ENCODE measurements around the gene LAMP1. TPM values are rescaled to one million over a fixed set of nuclear protein-coding genes. Genes with fewer than 3 reads are reported as not detected.

LAMP1 gene
- total RNA-seq, 2 experiments from 2014 or later = 32.2 to 36.0 TPM

DNA sequence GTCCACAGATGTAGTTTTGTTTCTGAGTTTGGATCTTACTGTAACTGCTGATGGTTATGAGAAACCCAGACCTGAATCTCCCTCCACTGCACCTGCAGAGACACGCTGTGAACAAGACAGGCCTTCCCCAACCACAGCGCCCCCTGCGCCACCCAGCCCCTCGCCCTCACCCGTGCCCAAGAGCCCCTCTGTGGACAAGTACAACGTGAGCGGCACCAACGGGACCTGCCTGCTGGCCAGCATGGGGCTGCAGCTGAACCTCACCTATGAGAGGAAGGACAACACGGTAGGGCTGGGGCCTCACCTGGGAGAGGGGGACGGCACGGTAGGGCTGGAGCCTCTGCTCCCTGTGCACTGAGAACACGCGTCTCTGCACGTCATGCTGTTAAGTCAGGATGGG lies 22.3 kb downstream of the LAMP1 start:
- CTCF ChIA-PET = interaction anchor here (0.7 kb wide), 1 partner anchor 71 kb away, joined by 3 read pairs; no protein-coding TSS in a partner anchor
- no peak for ATAC-seq
- POLR2A ChIA-PET = no interaction called here
- intact Hi-C loops (cut with DNase I, micrococcal nuclease) = no loop called here
- Mint-ChIP-seq H3K36me3 (ENCODE audit: low read depth) (peaks cover 29% of the 10 kb centered on the region), H3K4me1 (no peaks in the 10 kb centered on the region), H3K27me3 (no peaks in the 10 kb centered on the region), H3K27ac (no peak overlapping the region), H3K4me3 (no peak overlapping the region), H3K9me3 (ENCODE audit: low read depth) (no peaks in the 10 kb centered on the region)
- DNase-seq = no peak

DNA sequence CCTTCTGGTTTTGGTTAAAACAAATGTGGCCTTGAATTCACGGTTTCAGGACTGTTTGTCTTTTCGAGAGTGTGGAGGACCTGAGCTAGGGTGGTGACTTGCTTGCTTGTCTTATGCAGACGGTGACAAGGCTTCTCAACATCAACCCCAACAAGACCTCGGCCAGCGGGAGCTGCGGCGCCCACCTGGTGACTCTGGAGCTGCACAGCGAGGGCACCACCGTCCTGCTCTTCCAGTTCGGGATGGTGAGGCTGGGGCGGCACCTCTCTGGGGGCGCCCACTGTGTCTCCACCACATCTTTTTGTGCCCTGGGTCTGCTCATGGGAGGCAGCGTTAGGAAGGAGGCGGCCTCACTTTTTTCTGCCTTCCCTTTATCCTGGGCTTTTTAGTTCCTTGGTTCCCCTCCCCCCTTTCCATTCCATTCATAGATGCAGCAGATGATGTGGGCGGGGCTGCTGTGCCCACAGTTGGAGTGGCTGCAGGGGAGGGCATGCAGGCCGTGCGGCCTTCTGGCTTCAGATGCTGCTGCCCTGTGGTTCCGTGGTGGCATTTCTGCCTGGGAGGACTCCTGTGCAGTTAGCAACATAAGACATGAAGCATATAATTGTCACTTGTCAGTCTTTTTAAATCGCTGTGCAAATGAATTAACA lies 23.3 kb downstream of the LAMP1 start:
- Mint-ChIP-seq H3K4me3 (no peak overlapping the region), H3K36me3 (ENCODE audit: low read depth) (peaks cover 29% of the 10 kb centered on the region), H3K4me1 (no peaks in the 10 kb centered on the region), H3K9me3 (ENCODE audit: low read depth) (no peaks in the 10 kb centered on the region), H3K27me3 (no peaks in the 10 kb centered on the region), H3K27ac (no peak overlapping the region)
- no peak for ATAC-seq
- no peak for DNase-seq
- CTCF ChIA-PET = interaction anchor here (0.6 kb wide), 1 partner anchor 414 kb away, joined by 3 read pairs; no protein-coding TSS in a partner anchor
- intact Hi-C loops (cut with DNase I, micrococcal nuclease) = no loop called here
- POLR2A ChIA-PET = no interaction called here

DNA sequence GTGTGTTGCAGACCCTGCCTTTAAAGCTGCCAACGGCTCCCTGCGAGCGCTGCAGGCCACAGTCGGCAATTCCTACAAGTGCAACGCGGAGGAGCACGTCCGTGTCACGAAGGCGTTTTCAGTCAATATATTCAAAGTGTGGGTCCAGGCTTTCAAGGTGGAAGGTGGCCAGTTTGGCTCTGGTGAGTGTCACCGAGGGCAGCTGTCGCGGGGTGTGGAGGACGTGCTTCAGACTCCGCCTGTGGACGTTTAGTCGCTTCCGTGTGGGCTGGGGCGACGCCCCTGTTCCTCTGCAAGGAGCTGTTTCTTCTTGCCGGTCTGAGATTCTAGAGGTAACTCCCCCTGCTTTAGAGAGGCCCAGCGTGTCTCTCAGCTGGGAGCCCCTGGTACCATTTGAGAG lies 24.5 kb downstream of the LAMP1 start:
- Mint-ChIP-seq H3K27ac (no peak overlapping the region), H3K36me3 (ENCODE audit: low read depth) (peaks cover 29% of the 10 kb centered on the region), H3K27me3 (no peaks in the 10 kb centered on the region), H3K4me1 (no peaks in the 10 kb centered on the region), H3K4me3 (no peak overlapping the region), H3K9me3 (ENCODE audit: low read depth) (no peaks in the 10 kb centered on the region)
- CTCF ChIA-PET = no interaction called here
- DNase-seq (no peak), ATAC-seq (no peak)
- POLR2A ChIA-PET = no interaction called here
- intact Hi-C loops (cut with DNase I, micrococcal nuclease) = no loop called here

DNA sequence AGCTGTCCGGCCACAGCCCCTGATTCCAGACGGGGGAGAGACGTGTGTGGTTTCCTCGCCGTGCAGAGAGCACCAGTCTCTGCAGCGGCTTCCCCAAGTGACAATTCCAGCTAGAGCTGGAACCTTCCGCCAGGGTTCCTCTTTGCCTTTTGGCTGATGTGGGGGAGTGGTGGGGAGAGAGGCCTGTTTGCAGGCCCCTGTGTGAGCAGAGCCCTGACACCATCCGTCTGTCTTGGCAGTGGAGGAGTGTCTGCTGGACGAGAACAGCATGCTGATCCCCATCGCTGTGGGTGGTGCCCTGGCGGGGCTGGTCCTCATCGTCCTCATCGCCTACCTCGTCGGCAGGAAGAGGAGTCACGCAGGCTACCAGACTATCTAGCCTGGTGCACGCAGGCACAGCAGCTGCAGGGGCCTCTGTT lies 25.0 kb downstream of the LAMP1 start:
- POLR2A ChIA-PET = no interaction called here
- CTCF ChIA-PET = no interaction called here
- ATAC-seq = no peak

DNA sequence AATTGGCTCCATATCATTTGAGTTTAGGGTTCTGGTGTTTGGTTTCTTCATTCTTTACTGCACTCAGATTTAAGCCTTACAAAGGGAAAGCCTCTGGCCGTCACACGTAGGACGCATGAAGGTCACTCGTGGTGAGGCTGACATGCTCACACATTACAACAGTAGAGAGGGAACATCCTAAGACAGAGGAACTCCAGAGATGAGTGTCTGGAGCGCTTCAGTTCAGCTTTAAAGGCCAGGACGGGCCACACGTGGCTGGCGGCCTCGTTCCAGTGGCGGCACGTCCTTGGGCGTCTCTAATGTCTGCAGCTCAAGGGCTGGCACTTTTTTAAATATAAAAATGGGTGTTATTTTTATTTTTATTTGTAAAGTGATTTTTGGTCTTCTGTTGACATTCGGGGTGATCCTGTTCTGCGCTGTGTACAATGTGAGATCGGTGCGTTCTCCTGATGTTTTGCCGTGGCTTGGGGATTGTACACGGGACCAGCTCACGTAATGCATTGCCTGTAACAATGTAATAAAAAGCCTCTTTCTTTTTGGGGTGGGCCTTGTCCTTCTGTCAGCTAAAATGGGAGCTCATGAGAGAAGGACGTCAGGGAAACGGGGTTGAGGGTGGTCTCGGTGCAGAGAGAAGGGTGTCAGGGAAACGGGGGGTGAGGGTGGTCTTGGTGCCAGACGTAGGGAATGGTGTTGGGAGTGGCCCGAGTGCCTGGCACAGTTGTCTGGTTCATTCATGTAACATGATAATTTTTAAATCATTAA lies 26.0 kb downstream of the LAMP1 start:
- ATAC-seq (no peak), DNase-seq (no peak)
- intact Hi-C loops (cut with DNase I, micrococcal nuclease) = no loop called here
- ChIA-PET POLR2A (no interaction called here), CTCF (interaction anchor here (0.6 kb wide), 1 partner anchor 372 kb away, joined by 3 read pairs; no protein-coding TSS in a partner anchor)
- H3K9me3 Mint-ChIP-seq (ENCODE audit: low read depth) = no peaks in the 10 kb centered on the region
- no peaks in the 10 kb centered on the region for H3K4me1 Mint-ChIP-seq
- H3K4me3 Mint-ChIP-seq = no peak overlapping the region
- H3K36me3 Mint-ChIP-seq (ENCODE audit: low read depth) = peaks cover 29% of the 10 kb centered on the region
- H3K27me3 Mint-ChIP-seq = no peaks in the 10 kb centered on the region
- no peak overlapping the region for H3K27ac Mint-ChIP-seq

More for the DNA sequence above, 25.0 kb downstream of the LAMP1 start:
- Mint-ChIP-seq H3K4me3 (no peak overlapping the region), H3K9me3 (ENCODE audit: low read depth) (no peaks in the 10 kb centered on the region), H3K27me3 (no peaks in the 10 kb centered on the region), H3K4me1 (no peaks in the 10 kb centered on the region), H3K36me3 (ENCODE audit: low read depth) (peaks cover 29% of the 10 kb centered on the region), H3K27ac (no peak overlapping the region)
- intact Hi-C loops (cut with DNase I, micrococcal nuclease) = no loop called here
- DNase-seq = no peak

DNA sequence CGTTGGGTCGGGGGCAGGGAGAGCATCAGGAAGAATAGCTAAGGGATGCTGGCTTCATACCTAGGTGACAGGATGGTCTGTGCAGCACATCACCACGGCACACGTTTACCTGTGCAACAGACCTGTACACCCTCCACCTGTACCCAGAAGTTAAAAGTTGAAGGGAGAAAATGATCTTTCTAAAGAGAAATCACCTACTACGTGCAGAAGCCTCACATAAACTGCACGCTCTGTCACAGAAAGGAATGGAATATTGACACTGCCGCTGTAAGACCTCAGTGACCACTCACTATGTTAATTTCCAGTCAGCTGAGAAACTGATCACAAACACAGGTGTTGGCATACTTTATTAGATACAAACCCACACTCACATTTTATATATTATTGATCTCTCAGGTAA lies 26.8 kb downstream of the LAMP1 start:
- DNase-seq (no peak), ATAC-seq (no peak)
- no peak overlapping the region for H3K27ac Mint-ChIP-seq
- intact Hi-C loops (cut with DNase I, micrococcal nuclease) = no loop called here
- CTCF ChIA-PET = no interaction called here
- no peaks in the 10 kb centered on the region for H3K27me3 Mint-ChIP-seq
- no peaks in the 10 kb centered on the region for H3K9me3 Mint-ChIP-seq (ENCODE audit: low read depth)
- no peak overlapping the region for H3K4me3 Mint-ChIP-seq
- H3K36me3 Mint-ChIP-seq (ENCODE audit: low read depth) = peaks cover 29% of the 10 kb centered on the region
- POLR2A ChIA-PET = interaction anchor here (0.5 kb wide), 1 partner anchor 16 kb away, joined by 3 read pairs; no protein-coding TSS in a partner anchor
- no peaks in the 10 kb centered on the region for H3K4me1 Mint-ChIP-seq

DNA sequence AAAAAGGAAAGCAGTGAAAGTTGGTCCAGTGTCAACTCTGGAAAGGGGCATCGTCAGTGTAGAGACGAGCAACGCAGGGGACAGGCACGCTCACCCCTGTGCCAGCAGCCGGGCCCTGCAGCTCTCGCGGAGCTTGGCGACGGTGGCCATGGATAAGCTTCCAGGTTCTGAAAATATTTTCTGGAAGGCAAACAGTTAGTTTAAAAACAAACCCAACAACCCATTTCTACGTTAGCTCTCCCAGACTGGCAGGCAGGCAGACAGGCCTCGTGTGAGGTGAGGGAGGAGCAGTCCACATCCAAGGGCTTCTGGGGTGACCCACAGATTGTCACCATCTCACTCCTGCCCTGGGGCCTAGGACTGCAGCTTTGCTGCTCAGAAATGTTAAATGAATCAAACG lies 27.4 kb downstream of the LAMP1 start:
- Mint-ChIP-seq H3K4me3 (no peak overlapping the region), H3K27me3 (no peaks in the 10 kb centered on the region), H3K4me1 (no peaks in the 10 kb centered on the region), H3K27ac (no peak overlapping the region), H3K36me3 (ENCODE audit: low read depth) (peaks cover 29% of the 10 kb centered on the region), H3K9me3 (ENCODE audit: low read depth) (no peaks in the 10 kb centered on the region)
- POLR2A ChIA-PET = no interaction called here
- ATAC-seq (no peak), DNase-seq (no peak)
- intact Hi-C loops (cut with DNase I, micrococcal nuclease) = no loop called here
- CTCF ChIA-PET = no interaction called here

DNA sequence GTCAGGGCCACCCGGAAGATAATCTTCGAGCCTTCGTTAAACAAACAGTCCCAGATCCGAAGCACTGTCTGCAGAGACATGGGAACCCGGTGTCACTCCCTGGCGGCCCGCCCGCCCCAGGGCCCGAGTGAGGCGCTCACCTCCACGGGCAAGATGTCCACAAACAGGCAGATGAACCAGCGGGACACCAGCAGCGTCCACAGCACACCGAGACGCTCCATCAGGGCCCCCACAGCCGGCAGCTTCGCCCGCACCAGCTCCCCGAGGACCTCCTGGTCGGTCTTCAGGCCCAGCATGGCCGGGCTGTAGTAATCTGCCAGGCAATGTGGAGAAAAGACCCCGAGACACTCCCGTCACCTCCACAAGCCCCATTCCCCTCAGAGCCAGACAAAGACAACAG lies 28.7 kb downstream of the LAMP1 start:
- Mint-ChIP-seq H3K4me1 (no peaks in the 10 kb centered on the region), H3K4me3 (no peak overlapping the region), H3K9me3 (ENCODE audit: low read depth) (no peaks in the 10 kb centered on the region), H3K27ac (no peak overlapping the region), H3K27me3 (no peaks in the 10 kb centered on the region), H3K36me3 (ENCODE audit: low read depth) (peaks cover 25% of the 10 kb centered on the region)
- ChIA-PET POLR2A (no interaction called here), CTCF (no interaction called here)
- intact Hi-C loops (cut with DNase I, micrococcal nuclease) = no loop called here
- no peak for DNase-seq
- ATAC-seq = no peak

DNA sequence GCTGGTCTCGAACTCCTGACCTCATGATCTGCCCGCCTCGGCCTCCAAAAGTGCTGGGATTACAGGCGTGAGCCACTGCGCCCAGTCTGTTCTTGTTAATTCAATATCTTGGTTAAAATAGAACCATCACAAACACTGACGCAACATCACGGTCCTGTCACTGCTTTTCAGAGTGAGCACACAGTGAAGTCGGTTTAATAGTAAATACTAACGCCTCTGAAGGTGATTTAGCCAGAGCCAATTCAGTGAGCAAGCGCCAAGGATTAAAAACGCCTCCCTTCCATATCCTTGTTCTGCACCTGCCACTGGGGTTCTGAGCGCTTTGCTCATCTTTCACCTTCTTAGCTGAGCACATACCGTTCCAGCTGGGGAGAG lies 30.3 kb downstream of the LAMP1 start:
- H3K27ac Mint-ChIP-seq = no peak overlapping the region
- intact Hi-C loops (cut with DNase I, micrococcal nuclease) = no loop called here
- peaks cover 11% of the 10 kb centered on the region for H3K36me3 Mint-ChIP-seq (ENCODE audit: low read depth)
- no peaks in the 10 kb centered on the region for H3K9me3 Mint-ChIP-seq (ENCODE audit: low read depth)
- no peak overlapping the region for H3K4me3 Mint-ChIP-seq
- no peaks in the 10 kb centered on the region for H3K4me1 Mint-ChIP-seq
- no peaks in the 10 kb centered on the region for H3K27me3 Mint-ChIP-seq
- POLR2A ChIA-PET = no interaction called here
- ATAC-seq = no peak
- CTCF ChIA-PET = no interaction called here
- no peak for DNase-seq

DNA sequence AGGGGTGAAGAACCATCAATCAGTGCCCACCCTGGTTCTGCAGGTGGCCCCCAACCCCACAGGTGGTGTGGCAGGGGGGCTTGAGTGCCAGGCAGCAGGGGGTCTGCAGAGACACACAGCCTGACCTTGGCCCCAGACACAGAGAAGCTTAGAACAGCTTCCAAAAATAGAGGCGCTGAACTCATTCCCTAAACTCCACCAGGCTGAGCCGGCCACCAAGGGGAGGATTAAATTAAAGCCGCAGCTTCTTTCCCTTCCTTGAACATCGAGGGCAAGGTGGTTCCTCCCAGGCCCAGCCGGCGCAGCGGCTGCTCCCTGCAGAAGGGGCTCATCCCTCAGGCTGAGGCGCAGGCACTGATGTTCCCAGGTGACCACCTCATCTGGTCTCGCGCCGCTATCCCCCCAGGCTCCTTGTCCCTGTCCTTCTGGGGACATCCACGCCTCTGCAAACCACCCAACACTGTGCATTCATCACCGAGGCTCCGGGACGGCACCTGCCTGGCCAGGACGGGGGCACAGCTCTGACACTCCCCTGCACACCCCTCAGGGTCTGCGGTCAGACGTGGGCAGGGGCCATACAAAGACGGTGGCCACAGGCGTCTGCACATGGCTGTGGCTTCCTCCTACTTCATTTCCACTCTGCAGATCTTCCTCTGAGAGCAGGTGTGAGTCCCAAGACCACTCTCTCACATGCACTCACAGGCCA lies 30.9 kb downstream of the LAMP1 start:
- no peak for DNase-seq
- Mint-ChIP-seq H3K9me3 (ENCODE audit: low read depth) (no peaks in the 10 kb centered on the region), H3K27me3 (no peaks in the 10 kb centered on the region), H3K36me3 (ENCODE audit: low read depth) (peaks cover 11% of the 10 kb centered on the region), H3K4me1 (no peaks in the 10 kb centered on the region), H3K4me3 (no peak overlapping the region), H3K27ac (no peak overlapping the region)
- CTCF ChIA-PET = no interaction called here
- no peak for ATAC-seq
- intact Hi-C loops (cut with DNase I, micrococcal nuclease) = no loop called here
- POLR2A ChIA-PET = interaction anchor here (0.6 kb wide), 1 partner anchor 49 kb away, joined by 4 read pairs; no protein-coding TSS in a partner anchor

DNA sequence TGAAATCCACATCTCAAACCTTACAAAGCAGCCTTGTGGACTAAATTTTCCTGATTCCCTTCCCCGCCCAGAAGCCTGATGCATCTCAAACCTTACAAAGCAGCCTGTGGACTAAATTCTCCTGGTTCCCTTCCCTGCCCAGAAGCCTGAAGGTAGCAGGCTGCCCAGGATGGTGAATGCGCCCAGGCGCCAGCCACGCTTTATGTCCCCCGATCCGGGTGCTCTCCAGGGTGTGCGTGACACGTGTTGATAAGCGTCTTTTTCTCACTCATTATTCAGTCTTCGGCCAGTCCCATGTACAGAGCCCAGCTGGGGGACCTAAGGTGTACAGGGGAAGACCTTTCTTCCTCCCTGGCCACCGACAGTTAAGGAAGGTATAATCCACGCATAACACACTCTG lies 31.8 kb downstream of the LAMP1 start:
- no peak for ATAC-seq
- H3K36me3 Mint-ChIP-seq (ENCODE audit: low read depth) = peaks cover 3% of the 10 kb centered on the region
- ChIA-PET CTCF (no interaction called here), POLR2A (no interaction called here)
- no peak for DNase-seq
- intact Hi-C loops (cut with DNase I, micrococcal nuclease) = no loop called here
- no peak overlapping the region for H3K27ac Mint-ChIP-seq
- H3K9me3 Mint-ChIP-seq (ENCODE audit: low read depth) = no peaks in the 10 kb centered on the region
- H3K4me1 Mint-ChIP-seq = no peaks in the 10 kb centered on the region
- no peak overlapping the region for H3K4me3 Mint-ChIP-seq
- H3K27me3 Mint-ChIP-seq = no peaks in the 10 kb centered on the region
